HG02840 (cell line): ENCODE results near the gene GPR22.

ENCODE experiments used
- ATAC-seq: cut with Tn5 transposase; IDR thresholded peaks from one replicate; pipeline ENCODE4 v1.9.1; 2021; ENCODE audit warnings: mild to moderate bottlenecking, moderate library complexity, moderate number of reproducible peaks; ENCODE audit not compliant: unreplicated experiment, low FRiP score

Gene GPR22

DNA sequence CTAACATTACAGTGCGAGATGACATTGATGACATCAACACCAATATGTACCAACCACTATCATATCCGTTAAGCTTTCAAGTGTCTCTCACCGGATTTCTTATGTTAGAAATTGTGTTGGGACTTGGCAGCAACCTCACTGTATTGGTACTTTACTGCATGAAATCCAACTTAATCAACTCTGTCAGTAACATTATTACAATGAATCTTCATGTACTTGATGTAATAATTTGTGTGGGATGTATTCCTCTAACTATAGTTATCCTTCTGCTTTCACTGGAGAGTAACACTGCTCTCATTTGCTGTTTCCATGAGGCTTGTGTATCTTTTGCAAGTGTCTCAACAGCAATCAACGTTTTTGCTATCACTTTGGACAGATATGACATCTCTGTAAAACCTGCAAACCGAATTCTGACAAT is 4.3 kb downstream of the GPR22 start:
- no peak for ATAC-seq

DNA sequence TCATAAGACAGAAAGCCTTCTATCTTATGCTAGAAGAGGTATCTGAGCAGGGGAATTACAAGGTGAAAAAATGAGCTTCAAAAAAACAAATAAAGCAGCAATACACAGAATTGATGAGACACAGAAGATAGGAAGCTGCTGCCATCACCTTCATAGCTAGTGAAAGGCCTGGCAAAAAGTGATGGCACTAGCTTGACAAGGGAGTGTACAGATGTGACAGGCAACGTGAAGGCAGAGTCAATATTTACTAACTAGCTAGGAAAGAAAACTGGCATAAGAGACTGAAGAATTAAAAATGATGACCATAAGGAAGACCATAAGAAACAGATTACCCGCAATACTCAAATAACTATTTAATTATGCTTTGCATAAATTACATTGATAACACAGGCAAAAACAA is 9.4 kb downstream of the GPR22 start:
- ATAC-seq, result no peak

DNA sequence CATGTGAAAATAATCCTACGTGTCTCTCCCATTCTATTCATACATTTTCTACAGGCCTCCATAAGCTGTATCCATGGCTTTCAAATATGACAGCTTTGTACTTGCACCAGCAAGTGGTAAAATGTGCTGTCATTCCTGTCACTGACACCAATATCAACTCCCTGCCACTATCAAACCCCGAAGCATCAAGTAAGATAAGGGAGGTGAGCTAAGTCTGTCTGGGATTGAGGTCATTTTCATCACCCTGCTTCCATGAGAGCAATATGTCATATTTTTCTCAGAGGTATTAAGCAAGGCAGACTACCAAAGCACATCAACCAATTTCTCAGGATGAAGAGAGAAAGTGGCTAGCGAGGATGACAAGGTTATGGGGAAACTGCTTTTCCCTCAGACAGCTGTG is 11.1 kb downstream of the GPR22 start:
- ATAC-seq, result no peak

GRCh38 chr7:107482571-107482970 is 12.7 kb downstream of the GPR22 start:
- ATAC-seq, result no peak

DNA sequence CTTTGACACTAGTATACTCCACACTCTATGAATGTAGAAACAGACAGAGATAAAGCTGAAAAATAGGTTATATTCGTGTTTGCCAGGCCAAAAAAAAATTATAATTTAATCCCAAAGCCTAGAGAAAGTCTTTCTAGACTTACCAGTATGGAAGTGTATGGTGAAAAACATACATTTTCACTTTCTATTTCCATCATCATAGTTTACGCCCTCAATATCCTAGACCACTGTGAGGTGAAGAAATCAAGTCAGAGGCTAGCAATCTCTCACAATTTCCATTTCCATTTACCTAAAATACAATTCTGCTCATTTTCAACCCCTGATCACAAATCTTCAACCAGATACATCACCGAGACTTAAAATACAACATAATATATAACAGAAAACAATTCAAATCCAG is 16.2 kb downstream of the GPR22 start:
- no peak for ATAC-seq

DNA sequence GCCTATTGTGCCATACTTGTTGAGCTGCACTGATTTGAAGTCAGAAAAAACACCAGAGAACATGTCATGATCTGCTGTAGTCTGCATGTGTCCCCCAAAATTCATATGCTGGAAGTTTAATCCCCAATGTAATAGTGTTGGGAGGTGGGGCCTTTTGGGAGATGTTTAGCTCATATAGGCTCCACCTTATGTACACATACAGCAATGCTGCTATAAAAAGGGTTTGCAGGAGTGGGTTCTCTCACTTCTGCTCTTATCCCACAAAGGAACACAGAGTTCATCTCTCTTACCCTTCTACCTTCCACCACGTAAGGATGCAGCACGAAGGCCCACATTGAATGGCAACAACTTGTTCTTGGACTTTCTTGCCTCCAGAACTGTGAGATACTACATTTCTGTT is 23.0 kb downstream of the GPR22 start:
- no peak for ATAC-seq

DNA sequence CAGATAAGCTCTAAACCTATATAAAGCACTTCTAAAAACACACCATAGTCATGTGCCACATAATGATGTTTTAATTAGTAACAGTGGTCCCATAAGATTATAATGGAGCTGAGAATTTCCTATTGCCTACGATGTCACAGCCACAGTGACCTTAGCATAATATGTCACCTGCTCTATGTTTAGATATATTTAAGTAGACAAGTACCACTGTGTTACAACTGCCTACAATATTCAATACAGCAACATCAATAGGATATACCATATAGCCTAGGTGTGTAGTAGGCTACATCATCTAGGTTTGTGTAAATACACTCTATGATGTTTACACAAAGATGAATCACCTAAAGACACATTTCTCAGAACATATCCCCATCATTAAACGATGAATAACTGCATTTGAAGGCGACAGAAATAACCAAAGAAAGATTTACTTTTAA is 24.5 kb downstream of the GPR22 start:
- ATAC-seq, result no peak

GRCh38 chr7:107494884-107495283 is 25.0 kb downstream of the GPR22 start:
- ATAC-seq, result no peak

DNA sequence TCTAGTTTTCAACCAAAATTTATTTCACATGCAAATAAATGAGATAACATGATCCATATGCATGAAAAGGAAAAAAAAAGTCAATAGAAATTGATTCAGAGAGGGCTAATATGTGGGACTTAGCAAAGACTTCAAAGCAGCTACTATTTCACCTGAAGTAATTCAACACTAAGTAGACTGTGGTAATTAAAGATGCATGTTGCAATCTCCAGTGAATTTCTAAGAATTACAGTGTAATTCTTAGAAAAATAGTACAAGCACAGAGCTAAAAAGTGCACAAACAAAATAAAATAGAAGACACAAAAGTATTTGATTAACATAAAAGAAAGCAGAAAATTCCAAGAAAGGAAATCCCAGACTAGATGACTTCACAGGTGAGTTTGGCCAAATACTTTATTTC is 25.7 kb downstream of the GPR22 start:
- no peak for ATAC-seq

DNA sequence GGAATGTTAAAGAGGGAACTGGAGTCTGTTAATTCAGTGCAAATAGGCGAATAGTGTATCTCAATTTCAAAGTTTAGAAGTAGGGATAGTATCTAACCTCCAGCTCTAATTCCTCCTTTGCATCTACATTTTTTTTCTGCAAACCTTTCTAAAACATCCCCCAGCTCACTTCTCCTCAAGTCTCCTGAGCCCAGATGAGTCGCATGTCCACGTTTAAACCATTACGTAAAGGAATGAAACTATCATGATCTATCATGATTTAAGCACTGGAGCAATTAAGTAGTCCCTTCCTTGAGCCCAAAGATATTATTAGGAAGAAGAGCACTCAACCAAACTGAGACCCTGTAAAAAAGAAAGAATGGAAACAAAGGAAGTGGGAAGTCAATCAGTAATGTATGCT is 29.9 kb downstream of the GPR22 start:
- no peak for ATAC-seq

DNA sequence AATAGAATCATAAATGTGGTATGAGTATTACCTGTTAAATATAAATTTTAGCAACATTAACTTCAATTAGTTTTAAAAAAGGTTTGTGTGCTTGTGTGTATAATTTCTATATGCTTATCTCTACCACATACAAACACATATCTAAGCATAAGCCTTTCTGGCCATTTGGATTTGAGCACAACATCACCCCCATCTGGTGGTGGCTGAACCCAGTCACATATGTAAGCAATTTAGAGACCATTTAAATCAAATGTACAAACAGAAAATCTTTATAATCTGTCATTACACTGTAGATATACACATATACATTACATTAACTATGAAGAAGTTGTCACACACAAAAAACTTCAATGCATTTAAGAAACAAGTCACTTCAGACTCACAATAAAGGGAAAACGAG is 31.7 kb downstream of the GPR22 start:
- ATAC-seq, result no peak

GRCh38 chr7:107502154-107502553 is 32.3 kb downstream of the GPR22 start:
- no peak for ATAC-seq

- ATAC-seq, result no peak
These were observed 32.9 kb downstream of the GPR22 start for GRCh38 chr7:107502797-107503196.

DNA sequence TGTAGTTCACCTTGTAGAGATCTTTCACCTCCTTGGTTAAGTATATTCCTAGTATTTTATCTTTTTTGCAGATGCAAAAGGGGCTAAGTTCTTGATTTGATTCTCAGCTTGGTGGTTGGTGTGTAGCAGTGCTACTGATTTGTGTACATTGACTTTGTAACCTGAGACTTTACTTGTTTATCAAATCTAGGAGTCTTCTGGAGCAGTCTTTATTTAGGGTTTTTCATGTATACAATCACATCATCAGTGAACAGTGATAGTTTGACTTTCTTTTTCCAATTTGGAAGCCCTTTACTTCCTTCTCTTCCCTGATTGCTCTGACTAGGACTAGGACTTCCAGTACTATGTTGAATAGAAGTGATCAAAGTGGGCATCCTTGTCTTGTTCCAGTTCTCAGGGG is 33.8 kb downstream of the GPR22 start:
- ATAC-seq, result no peak

DNA sequence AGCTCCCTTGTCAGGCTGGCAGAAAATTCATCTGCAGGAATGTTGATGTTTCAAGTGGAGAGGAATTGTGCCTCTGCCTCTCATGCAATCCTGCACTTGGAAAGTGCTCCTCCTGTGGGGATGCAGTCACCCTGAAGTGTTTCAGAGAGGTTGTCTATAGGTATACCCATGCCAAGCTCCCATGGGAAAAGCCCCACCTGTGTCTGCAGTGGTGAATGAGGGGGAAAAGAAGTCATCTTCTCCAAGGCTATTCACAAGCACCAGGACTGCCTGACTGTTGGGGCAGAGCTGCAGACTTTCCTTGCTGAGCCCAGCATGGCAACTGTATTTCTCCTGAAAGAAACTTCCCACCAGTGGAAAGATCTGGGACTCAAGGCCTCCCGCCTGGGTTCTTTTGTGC is 35.5 kb downstream of the GPR22 start:
- no peak for ATAC-seq

GRCh38 chr7:107505997-107506673 is 36.3 kb downstream of the GPR22 start:
- ATAC-seq, result no peak

DNA sequence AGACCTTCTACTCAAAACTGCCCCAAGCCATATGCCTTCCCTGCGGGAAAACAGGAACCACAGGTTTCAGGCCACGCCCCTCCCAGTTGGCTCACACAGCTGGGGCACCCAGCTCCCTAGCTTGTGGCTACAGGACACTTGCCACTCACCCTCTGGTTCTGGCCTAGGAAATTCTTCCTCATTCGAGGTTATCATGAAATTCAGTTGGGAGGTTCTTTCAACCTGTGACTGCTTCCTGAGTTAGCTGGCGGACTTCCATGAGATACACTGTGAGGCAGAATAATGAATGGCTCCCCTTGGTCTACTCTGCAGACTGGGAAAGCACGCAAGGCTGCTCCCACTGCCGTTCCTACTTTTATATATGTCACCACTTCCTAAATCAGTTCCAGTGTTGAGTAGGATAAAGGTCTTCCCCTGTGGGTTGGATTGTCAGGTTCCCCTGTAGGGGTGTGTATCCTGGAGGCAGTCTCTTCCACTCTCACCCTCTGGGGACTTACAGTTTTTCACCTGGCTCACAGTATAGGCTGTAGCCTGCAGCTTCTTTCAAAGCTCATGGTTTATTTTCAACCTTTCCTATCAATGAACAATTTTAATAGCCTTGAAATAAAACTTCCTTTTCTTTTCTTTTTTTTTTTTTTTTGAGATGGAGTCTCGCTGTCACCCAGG is 37.0 kb downstream of the GPR22 start:
- ATAC-seq, result no peak
